Glutamatergic neuron (in vitro differentiated cells): ENCODE measurements around the gene TCEANC. TPM values are rescaled to one million over a fixed set of nuclear protein-coding genes. Genes with fewer than 3 reads are reported as not detected.

Source experiments
- DNase-seq: peaks from one replicate; pipeline ENCODE4 v3.0.0; 2022
- H3K27ac Mint-ChIP-seq: one replicate; pipeline ENCODE4 v1.8.0; 2020; ENCODE audit warnings: mild to moderate bottlenecking, mixed read lengths, inconsistent platforms; ENCODE audit not compliant: unreplicated experiment
- H3K27me3 Mint-ChIP-seq: one replicate; pipeline ENCODE4 v1.8.0; 2020; ENCODE audit warnings: mild to moderate bottlenecking, moderate library complexity, mixed read lengths, inconsistent platforms; ENCODE audit not compliant: unreplicated experiment
- H3K36me3 Mint-ChIP-seq: one replicate; pipeline ENCODE4 v1.8.0; 2020; ENCODE audit warnings: mild to moderate bottlenecking, mixed read lengths, inconsistent platforms; ENCODE audit not compliant: unreplicated experiment
- H3K4me1 Mint-ChIP-seq: one replicate; pipeline ENCODE4 v1.8.0; 2020; ENCODE audit warnings: mild to moderate bottlenecking, low read depth, mixed read lengths, inconsistent platforms; ENCODE audit not compliant: unreplicated experiment
- H3K4me3 Mint-ChIP-seq: one replicate; pipeline ENCODE4 v1.8.0; 2020; ENCODE audit warnings: mild to moderate bottlenecking, mixed read lengths, inconsistent platforms; ENCODE audit not compliant: unreplicated experiment
- H3K9me3 Mint-ChIP-seq: one replicate; pipeline ENCODE4 v1.8.0; 2020; ENCODE audit warnings: mild to moderate bottlenecking, moderate library complexity, mixed read lengths, inconsistent platforms; ENCODE audit not compliant: unreplicated experiment
- CTCF ChIP-seq: fragments of 200-600 bp; sonication (generic); IDR thresholded peaks from one replicate; pipeline ENCODE4 v1.5.0; 2021; ENCODE audit not compliant: partially characterized antibody, unreplicated experiment
- total RNA-seq: library from RNA; stranded (reverse); fragmentation: NEBNext Ultra II Directional; extraction: Animal tissue kit (Norgen Biotek cat#: 25700); gene quantifications from one replicate; pipeline ENCODE4 v1.2.1, GENCODE V29; 2021; ENCODE audit not compliant: unreplicated experiment

TCEANC gene
- total RNA-seq, 1 donor from 2014 or later, result 6.3 TPM

- peak overlapping the region; percentile 87 for H3K4me3 Mint-ChIP-seq
- H3K27ac Mint-ChIP-seq, result peak overlapping the region; percentile 81
- H3K27me3 Mint-ChIP-seq, result no peaks in the 10 kb centered on the region
- no peaks in the 10 kb centered on the region for H3K36me3 Mint-ChIP-seq
- no peak for DNase-seq
- peaks cover 3% of the 10 kb centered on the region for H3K9me3 Mint-ChIP-seq
- H3K4me1 Mint-ChIP-seq, result peaks cover 11% of the 10 kb centered on the region
- TF ChIP-seq CTCF, result no peak
Measured at GRCh38 chrX:13689741-13690211, 36.8 kb downstream of the TCEANC start.

DNA sequence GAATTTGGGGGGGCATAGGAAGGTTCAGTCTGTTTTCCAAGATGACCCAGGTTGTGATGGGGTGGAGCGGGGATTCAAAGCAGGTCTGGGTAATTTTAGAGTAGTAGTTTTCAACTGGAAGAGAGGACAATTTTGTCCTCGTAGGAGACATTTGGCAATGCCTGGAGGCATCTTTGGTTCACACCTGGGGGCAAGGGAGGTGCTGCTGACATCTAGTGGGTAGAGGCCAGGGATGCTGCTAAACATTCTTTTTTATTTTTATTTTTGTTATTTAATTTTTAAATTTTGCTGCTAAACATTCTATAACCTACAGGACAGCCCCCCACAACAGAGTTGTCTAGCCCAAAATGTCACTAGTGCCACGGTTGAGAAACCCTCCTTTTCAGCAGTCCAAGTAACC is 37.9 kb downstream of the TCEANC start:
- H3K9me3 Mint-ChIP-seq, result peaks cover 3% of the 10 kb centered on the region
- H3K36me3 Mint-ChIP-seq, result no peaks in the 10 kb centered on the region
- H3K4me3 Mint-ChIP-seq, result peak overlapping the region; percentile 87
- no peaks in the 10 kb centered on the region for H3K27me3 Mint-ChIP-seq
- no peak for TF ChIP-seq CTCF
- H3K27ac Mint-ChIP-seq, result no peak overlapping the region
- peaks cover 18% of the 10 kb centered on the region for H3K4me1 Mint-ChIP-seq
- DNase-seq, result no peak

DNA sequence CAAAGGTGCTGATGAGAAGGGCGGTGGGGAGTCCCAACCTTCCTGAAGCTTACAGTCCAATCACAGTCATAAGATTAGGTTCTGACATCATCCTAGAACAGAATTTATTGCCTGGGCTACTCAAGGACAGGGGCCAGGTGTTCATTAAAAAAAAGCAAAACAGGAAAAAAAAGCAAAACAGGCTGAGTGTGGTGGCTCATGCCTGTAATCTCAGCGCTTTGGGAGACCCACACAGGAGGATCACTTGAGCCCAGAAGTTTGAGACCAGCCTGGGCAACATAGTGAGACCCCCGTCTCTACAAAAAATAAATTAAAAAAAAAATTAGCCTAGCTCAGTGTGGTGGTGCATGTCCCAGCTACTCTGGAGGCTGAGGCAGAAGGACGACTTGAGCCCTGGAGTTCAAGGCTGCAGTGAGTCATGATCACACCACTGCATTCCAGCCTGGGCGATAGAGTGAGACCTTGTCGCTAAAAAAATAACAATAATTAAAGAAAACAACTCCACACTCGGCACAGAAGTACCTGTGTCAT is 39.0 kb downstream of the TCEANC start:
- H3K9me3 Mint-ChIP-seq, result peaks cover 3% of the 10 kb centered on the region
- TF ChIP-seq CTCF, result no peak
- no peak overlapping the region for H3K4me3 Mint-ChIP-seq
- peaks cover 18% of the 10 kb centered on the region for H3K4me1 Mint-ChIP-seq
- DNase-seq, result no peak
- H3K27ac Mint-ChIP-seq, result no peak overlapping the region
- H3K27me3 Mint-ChIP-seq, result no peaks in the 10 kb centered on the region
- no peaks in the 10 kb centered on the region for H3K36me3 Mint-ChIP-seq

DNA sequence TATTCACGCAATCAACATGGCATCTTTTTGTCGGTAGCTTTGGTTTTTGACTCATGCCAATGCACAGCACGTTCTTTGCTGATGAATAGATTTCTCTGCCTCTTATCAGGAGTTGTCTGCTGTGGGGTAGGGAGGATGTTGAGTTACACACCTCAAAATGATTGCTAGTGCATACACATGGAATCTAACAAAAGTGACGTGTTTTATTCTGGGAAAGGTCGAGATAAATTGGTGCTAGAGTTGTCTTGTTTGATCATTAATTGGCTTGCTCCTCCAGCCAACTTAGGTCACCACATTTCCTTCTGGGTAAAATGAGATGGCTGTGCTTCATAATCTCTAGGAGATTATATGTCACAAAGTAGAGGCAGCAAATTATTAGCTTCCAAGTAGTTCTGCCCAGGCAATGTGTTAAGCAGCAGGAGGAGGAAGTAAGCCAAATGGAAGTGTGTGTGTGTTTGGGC is 39.9 kb downstream of the TCEANC start:
- no peak for TF ChIP-seq CTCF
- no peaks in the 10 kb centered on the region for H3K27me3 Mint-ChIP-seq
- peaks cover 3% of the 10 kb centered on the region for H3K9me3 Mint-ChIP-seq
- no peak overlapping the region for H3K27ac Mint-ChIP-seq
- peak overlapping the region; percentile 58 for H3K4me3 Mint-ChIP-seq
- H3K36me3 Mint-ChIP-seq, result no peaks in the 10 kb centered on the region
- no peak for DNase-seq
- H3K4me1 Mint-ChIP-seq, result peaks cover 18% of the 10 kb centered on the region

DNA sequence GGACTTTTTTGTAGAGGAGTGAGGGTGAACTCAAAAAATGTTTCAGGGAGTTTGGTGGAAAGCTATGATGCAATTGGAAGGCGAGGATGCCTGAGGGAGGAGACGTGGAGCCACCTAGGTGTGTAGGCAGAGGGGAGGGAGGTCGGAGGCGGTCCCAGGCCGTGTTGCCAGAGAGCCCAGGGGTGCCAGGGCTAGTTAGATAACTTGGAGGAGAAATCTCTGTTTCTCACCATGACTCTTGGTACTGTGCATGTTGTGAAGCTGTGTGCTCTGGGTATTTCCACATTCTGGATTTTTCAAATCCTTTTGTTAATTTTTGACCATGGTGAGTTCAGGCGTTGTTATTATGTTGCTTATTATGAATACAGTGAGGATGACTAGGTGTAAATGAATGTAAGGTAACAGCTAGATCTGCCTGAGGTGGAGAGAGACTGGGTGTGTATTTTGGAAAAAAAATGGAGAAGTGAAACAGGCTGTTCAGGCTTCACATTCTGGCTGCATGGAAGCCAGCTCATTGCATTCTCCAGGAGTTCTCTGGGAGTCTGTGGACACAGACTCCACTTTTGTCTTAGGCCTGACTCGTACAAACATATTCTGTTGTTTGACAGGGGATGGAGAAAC is 40.5 kb downstream of the TCEANC start:
- H3K27me3 Mint-ChIP-seq, result no peaks in the 10 kb centered on the region
- DNase-seq, result no peak
- peaks cover 3% of the 10 kb centered on the region for H3K9me3 Mint-ChIP-seq
- no peak for TF ChIP-seq CTCF
- no peaks in the 10 kb centered on the region for H3K36me3 Mint-ChIP-seq
- peaks cover 18% of the 10 kb centered on the region for H3K4me1 Mint-ChIP-seq
- peak overlapping the region; percentile 20 for H3K4me3 Mint-ChIP-seq
- peak overlapping the region; percentile 56 for H3K27ac Mint-ChIP-seq
